Measurements from ENCODE around the gene NAALADL2.
"Not testable (repeated sequence)": the region's sequence is repeated elsewhere in the genome, so short reads cannot be mapped to it uniquely, and the experiment has no call there.

Gene NAALADL2

GRCh38 chr3:175374705-175375104, 515.6 kb downstream of the NAALADL2 start:
- no peak for DNase-seq (ENCODE audit: low read depth)

- no peak for DNase-seq (ENCODE audit: low read depth)
Measured at GRCh38 chr3:175378348-175378747, 519.2 kb downstream of the NAALADL2 start.

GRCh38 chr3:175381685-175382084, 522.6 kb downstream of the NAALADL2 start:
- DNase-seq (ENCODE audit: low read depth): no peak

- no peak for DNase-seq (ENCODE audit: low read depth)
Measured at GRCh38 chr3:175383371-175383770, 524.2 kb downstream of the NAALADL2 start.

GRCh38 chr3:175383813-175384212, 524.7 kb downstream of the NAALADL2 start:
- DNase-seq (ENCODE audit: low read depth): no peak

GRCh38 chr3:175384569-175384968, 525.4 kb downstream of the NAALADL2 start:
- no peak for DNase-seq (ENCODE audit: low read depth)

GRCh38 chr3:175386630-175387029, 527.5 kb downstream of the NAALADL2 start:
- DNase-seq (ENCODE audit: low read depth): no peak

GRCh38 chr3:175389560-175389959, 530.4 kb downstream of the NAALADL2 start:
- DNase-seq (ENCODE audit: low read depth): no peak

- DNase-seq (ENCODE audit: low read depth): no peak
Measured at GRCh38 chr3:175391601-175392000, 532.5 kb downstream of the NAALADL2 start.

GRCh38 chr3:175392653-175393052, 533.5 kb downstream of the NAALADL2 start:
- DNase-seq (ENCODE audit: low read depth): no peak

- DNase-seq (ENCODE audit: low read depth): no peak
Measured at GRCh38 chr3:175397372-175397771, 538.2 kb downstream of the NAALADL2 start.

- no peak for DNase-seq (ENCODE audit: low read depth)
Measured at GRCh38 chr3:175398676-175399075, 539.5 kb downstream of the NAALADL2 start.

GRCh38 chr3:175399156-175399840, 540.2 kb downstream of the NAALADL2 start:
- DNase-seq (ENCODE audit: low read depth): no peak

- no peak for DNase-seq (ENCODE audit: low read depth)
Measured at GRCh38 chr3:175404027-175404426, 544.9 kb downstream of the NAALADL2 start.

- no peak for DNase-seq (ENCODE audit: low read depth)
Measured at GRCh38 chr3:175404621-175405020, 545.5 kb downstream of the NAALADL2 start.

GRCh38 chr3:175410251-175410650, 551.1 kb downstream of the NAALADL2 start:
- no peak for DNase-seq (ENCODE audit: low read depth)

- no peak for DNase-seq (ENCODE audit: low read depth)
Measured at GRCh38 chr3:175411405-175411804, 552.3 kb downstream of the NAALADL2 start.

- DNase-seq (ENCODE audit: low read depth): no peak
Measured at GRCh38 chr3:175411946-175412345, 552.8 kb downstream of the NAALADL2 start.

GRCh38 chr3:175413926-175414325, 554.8 kb downstream of the NAALADL2 start:
- no peak for DNase-seq (ENCODE audit: low read depth)

- no peak for DNase-seq (ENCODE audit: low read depth)
Measured at GRCh38 chr3:175416600-175416999, 557.5 kb downstream of the NAALADL2 start.

GRCh38 chr3:175417426-175417825, 558.3 kb downstream of the NAALADL2 start:
- DNase-seq (ENCODE audit: low read depth): no peak

- no peak for DNase-seq (ENCODE audit: low read depth)
Measured at GRCh38 chr3:175421902-175422301, 562.8 kb downstream of the NAALADL2 start.

- DNase-seq (ENCODE audit: low read depth): no peak
Measured at GRCh38 chr3:175422744-175423143, 563.6 kb downstream of the NAALADL2 start.

GRCh38 chr3:175423848-175424247, 564.7 kb downstream of the NAALADL2 start:
- DNase-seq (ENCODE audit: low read depth): not testable (repeated sequence)

Measured in stimulated activated CD8-positive, alpha-beta memory T cell treated with anti-CD3 and anti-CD28 coated beads, Interleukin-15, amount 100 ng/mL, for 1 hour (primary cell).